Measurements from ENCODE around the gene RAB27A. TPM values are rescaled to one million over a fixed set of nuclear protein-coding genes. Genes with fewer than 3 reads are reported as not detected.

RAB27A gene
- total RNA-seq = 10.8 and 15.4 TPM in 2 replicates

DNA sequence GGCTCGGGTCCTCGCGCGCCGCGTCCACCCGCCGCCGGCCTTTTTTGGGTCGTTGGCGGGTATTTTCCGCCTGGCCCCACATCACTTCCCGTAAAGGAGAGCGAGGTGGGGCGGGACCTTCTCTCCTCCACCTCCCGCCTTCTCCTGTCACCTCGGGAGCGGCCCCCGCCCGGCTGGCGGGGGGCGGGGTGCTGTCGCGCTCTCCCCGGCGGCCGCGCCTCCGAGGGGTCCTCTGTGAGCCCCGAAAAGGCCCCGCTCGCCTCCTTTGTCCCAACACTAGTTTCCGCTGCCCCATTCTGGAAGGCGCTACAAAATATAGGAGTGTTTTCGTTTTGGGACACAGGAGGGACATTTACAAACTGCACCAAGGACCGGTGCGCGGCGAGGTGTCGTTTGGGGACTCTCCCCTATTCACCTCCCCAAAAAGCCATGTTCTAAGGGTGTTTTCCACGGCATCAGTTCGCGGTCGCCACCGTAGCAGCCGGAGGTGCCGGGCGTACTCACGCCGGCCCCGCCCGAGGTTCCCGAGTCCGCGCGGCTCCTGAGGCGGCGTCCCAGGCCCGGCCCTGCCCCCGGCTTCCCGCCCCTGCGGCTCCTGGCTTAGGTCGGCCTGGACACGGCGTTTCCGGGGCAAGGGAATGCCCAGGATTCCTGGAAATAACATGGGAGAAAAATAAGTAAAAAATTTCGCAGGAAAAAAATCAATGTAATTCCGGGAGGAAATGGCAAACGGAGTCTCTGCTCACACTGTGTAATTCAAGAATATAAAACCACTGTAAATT is at the start of gene RAB27A:
Gene RAB27A, minus strand, starts transcription at position 68 of the 782 bp plus-strand sequence. CDS start 54,879 bp downstream, outside the sequence.

GRCh38 chr15:55318588-55319494 is 29.2 kb upstream of the RAB27A start, which contains the start of the genes PIGB and PIGBOS1:
TSS of gene PIGB (plus strand) at chr15:55319222. CDS start at chr15:55319251, 29 bp downstream.
TSS of gene PIGBOS1 (minus strand) at chr15:55319123. CDS start at chr15:55317792, 1,331 bp downstream.

DNA sequence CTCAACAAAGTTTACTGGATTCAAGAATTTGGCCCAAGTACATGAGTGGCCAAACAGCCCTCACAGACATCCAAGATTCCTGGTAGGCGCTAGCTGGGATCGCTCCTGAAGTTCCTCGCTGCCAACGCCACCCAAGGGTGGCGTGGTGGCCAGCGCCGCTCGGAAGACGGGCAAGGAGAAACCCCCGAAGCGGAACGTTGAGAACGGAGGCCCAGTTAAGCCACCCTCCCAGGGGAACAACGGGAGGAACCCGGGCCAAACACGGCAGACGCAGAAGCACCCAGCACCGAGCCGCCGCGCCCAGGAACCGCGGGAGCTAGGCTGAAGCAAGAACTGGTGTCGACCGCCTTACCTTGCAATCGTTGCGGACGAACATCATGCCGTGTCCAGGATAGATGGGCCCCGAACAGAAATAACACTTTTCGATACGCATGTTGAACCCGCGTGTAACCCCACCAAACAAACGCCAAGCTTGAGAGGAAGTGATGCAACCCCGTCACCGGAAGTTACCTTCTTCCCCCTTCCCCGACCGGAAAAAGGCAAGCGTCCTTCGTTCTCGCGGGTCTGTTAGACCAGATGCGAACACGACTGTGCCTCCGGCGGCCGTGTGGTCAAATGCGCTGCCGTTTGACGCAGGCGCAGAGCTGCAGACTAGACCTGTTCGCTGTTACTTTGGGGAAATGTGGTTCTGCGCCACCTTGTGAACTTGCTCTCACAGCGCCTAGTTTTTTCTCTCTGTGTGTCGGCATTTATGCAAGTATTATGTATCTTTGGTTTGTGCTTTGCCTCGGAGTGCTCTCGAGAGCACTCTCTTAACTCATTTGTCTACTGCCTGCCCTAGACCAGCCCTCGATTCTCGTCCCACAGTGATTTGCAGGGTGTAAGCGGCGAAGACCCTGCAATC is 92.9 kb downstream of the RAB27A start, which contains the start of gene RSL24D1:
Gene RSL24D1, minus strand, starts transcription at position 484 of the 904 bp plus-strand sequence. Its CDS starts 51 bp downstream, at position 433.

Other genes with a start within 250 kb of the RAB27A start
- gene RSL24D1, start 92.9 kb downstream of the RAB27A start, total RNA-seq = 62.5 and 76.1 TPM in 2 replicates
- 6.1 and 8.0 TPM in 2 replicates for gene PIGBOS1, start 29.3 kb upstream of the RAB27A start, total RNA-seq
- 17.7 and 19.3 TPM in 2 replicates for gene PIGB, start 29.4 kb upstream of the RAB27A start, total RNA-seq
- 45.9 and 63.4 TPM in 2 replicates for gene CCPG1, start 118.5 kb upstream of the RAB27A start, total RNA-seq
- 1.6 and 4.1 TPM in 2 replicates for gene PIERCE2, start 118.7 kb upstream of the RAB27A start, total RNA-seq
- gene DNAAF4, start 218.4 kb upstream of the RAB27A start, total RNA-seq = 2.2 and 2.9 TPM in 2 replicates

Data from hair follicle dermal papilla cell (primary cell).